CD4-positive, alpha-beta T cell treated with Interleukin-15 for 4 hours (primary cell): Measurements from ENCODE around the gene SSX2IP.
"Not testable (repeated sequence)": the region's sequence is repeated elsewhere in the genome, so short reads cannot be mapped to it uniquely, and the experiment has no call there.

ENCODE experiments used
- DNase-seq: peaks from one replicate; pipeline ENCODE4 v3.0.0-alpha.2; 2020; ENCODE audit warnings: low spot score

The SSX2IP gene

DNA sequence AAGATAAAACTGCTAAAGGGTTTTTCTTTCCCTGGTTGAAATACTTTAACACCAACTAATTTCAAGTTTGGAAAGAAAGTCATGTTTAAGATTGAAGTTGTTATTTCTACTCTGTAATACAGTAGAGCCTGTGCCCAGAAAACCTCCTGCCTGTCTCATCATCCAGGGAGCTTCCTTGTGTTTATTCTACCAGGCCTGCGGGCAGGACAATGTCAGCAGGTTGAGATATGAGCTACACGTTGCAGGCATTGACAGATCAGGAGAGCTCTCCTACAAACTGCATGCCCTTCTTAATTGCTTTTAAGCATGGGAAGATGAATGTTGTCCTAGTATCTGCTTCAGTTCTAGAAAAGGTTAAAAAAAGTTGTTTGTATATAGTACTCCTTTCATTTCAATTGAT, 72.9 kb downstream of the SSX2IP start:
- no peak for DNase-seq

DNA sequence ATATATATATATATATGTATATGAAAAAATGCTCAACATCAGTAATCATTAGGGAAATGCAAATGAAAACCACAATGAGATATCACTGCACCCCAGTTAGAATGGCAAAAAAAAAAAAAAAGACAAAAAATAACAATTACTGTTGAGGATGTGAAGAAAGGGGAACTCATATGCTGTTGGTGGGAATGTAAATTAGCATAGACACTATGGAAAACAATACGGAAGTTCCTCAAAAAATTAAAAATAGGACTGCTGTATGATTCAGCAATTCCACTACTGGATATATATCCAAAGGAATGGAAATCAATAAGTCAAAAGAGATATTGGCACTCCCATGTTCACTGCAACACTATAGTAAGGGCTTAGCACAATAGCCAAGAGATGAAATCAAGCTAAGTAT, 74.5 kb downstream of the SSX2IP start:
- DNase-seq, result no peak

- no peak for DNase-seq
Observed at GRCh38 chr1:84613887-84614286, 76.4 kb downstream of the SSX2IP start.

DNA sequence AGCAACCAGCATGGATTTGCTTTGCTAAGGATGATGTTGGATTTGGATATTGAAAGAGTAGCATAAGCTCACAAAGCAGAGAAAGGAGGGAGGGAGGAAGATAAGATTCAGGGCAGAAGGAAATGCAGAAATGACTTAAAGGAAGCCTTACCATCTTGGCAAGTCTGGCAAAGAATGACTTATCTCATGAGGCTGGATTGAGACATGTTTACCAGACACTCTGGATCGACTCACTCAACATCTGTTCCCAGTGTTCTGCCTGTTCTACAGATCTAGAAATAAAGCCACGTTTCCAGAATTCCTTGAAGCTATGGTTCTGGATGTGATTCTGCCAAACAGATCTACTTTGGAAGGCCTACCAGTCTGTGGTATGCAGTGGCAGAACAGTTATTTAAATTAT, 77.2 kb downstream of the SSX2IP start:
- no peak for DNase-seq

GRCh38 chr1:84611796-84612195, 78.5 kb downstream of the SSX2IP start:
- no peak for DNase-seq

DNA sequence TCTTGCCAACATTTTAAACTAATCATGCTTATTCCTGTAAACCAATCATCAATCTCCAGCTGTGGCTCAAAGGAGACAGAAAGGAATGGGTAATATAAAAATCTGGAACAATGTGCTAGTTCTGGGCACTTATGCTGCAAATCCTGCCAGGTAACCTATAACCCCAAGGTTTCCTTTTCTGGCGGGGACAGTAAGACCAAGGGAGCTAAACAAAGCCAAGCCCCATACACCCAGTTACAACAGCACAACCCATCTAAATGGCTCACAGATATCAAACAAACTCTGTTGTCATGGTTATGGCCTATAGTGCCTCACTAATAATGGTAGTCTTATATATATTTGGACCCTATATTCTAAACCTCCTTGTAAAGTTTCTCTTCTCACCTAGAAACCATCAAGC, 79.2 kb downstream of the SSX2IP start:
- DNase-seq, result no peak

DNA sequence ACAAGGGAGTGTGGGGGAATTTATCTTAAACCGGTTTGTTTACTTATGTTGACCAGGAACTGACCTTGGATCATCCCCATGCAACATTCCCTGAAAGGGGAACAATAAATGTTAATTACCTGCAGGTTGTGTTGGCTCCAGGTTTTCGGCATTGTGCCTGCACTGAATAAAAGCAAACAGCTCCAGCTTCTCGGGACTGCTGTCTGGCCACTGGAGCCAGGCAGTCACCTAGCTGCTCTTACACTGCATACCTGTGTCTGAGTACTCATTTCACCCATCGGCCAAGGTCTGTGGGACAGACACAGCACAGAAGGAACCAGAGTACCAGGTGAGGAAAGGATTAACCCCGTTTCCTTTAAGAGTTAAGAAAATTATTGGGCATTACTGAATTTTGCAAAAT, 83.3 kb downstream of the SSX2IP start:
- DNase-seq, result no peak

DNA sequence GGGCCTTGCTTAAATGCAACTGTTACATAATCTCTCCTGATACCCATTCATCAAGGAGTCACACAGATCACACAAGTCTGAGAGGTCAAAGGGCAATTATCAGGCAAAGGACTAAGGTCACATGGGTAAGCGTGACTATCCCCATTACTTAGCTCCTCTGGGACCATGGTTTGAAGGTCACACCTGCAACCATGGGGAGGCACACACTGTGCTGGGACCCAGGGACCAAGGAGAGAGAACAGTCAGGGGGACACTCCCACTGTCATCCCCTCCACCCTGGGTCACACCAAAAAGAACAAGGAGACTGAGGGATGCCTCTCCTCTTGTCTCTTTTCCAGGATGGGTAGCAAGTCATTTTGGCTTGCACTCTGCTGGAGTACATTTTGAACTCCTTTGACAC, 85.1 kb downstream of the SSX2IP start:
- no peak for DNase-seq

- no peak for DNase-seq
Observed at GRCh38 chr1:84603941-84604830, 86.1 kb downstream of the SSX2IP start.

DNA sequence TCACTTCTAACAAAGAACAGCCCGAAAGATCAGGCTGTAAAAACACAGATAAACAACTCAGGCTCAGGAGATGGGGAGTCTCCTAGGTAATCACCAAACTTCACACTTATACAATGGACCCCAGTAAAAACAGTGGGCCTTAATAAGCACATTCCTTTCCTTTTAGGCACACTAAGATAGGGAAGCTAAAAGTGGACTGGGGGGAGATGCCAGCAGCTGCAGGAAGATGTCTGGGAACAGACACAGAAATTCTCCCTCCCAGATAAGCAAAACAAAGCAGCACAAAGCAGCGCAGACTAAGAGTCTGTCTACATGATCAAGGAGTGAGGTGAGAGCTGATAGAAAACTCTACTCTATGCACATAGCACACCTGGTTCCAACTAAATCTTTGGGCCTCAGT, 87.0 kb downstream of the SSX2IP start:
- no peak for DNase-seq

DNA sequence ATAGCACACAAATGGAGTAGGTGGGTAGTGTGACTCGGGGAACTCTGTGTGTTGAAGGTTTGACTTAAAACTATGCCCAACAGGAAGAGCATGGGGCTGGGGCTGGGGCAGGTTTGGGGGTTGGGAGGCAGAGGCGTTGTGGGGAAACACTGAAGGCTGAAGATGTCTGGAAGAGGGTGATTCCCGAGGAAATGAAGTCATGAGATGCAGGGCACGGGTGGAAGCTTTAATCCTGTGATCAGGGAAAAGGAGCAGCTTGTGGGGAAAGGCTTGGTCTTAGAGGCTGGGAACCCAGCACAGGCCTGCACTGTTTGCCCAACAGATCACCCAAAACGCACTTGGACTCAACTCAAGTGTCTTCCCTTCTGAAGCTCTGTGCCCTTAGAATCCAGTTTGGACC, 89.5 kb downstream of the SSX2IP start:
- no peak for DNase-seq

DNA sequence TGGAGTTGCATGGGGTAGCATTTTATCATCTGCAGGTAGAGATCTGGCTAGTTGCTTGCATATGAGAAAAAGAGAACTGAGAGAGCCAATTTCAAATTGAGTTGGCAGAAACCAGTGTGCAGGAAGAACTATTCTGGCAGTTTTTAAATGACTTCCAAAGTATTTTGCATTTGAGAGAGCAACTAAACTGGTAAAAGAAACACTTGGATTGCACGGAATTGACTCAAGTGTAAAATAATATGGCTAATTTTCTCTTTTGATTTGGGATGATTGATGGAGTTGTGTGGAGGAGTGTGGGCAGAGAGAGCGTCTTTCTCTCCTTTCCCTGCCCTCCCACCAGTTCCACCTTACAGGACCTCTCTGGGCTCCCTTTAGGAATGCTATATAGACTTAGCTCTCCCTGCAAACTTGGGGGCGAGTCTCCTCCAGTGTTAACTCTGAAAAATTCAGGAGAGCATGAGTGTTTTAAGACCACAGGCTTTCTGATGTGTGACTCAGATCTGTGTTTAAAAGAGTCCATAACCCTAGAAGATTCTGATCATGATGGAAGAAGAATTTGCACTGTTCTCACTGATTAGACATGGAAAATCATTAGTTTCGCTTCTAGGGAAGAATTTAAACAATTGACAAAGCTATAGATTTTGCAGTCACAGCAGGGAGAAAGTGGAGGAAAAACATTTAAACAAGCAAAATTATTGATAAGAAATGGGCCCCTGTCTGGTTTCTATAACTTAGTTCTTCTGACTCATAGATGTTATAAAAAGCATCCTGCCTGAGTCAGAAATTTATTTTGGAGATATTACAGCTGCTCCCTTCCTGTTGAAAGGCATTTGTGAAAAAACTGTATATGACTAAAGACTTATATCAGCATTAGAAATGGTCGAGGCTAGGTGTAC, 91.2 kb downstream of the SSX2IP start:
- no peak for DNase-seq

GRCh38 chr1:84598418-84598817, 91.8 kb downstream of the SSX2IP start:
- no peak for DNase-seq

DNA sequence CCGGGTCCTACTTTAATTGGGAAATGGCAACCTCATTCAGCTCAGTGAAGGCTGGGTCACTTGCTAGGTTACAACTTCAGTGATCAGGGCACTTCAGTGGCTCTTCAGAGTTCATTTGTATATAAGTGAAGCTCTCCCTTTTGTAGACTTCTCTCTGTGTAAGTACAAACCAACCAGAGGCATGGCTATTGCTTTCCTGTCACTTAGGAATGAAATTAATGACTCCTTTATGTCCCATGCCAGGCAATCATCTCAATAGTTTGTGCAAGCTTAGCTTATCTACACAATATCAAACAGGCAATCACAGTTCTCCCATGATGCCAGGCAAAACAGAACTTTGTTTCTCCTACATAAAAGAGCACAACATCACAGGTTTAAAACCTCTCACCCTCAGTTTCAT, 93.2 kb downstream of the SSX2IP start:
- DNase-seq, result no peak

DNA sequence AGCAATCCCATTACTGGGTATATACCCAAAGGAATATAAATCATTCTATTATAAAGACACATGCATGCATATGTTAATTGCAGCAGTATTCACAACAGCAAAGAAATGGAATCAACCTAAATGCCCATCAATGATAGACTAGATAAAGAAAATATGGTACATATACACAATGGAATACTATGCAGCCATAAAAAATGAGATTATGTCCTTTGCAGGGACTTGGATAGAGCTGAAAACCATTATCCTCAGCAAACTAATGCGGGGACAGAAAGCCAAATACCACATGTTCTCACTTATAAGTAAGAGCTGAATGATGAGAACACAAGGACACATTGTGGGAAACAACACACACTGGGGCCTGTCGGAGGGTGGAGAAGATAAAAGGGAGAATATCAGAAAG, 95.3 kb downstream of the SSX2IP start:
- DNase-seq, result not testable (repeated sequence)
